ENCODE measurements around the gene RMRP. TPM values are rescaled to one million over a fixed set of nuclear protein-coding genes. Genes with fewer than 3 reads are reported as not detected.

RMRP gene
- polyA plus RNA-seq, 1 of the 3 experiments (the other 2 are of a cell fraction): 64.9 TPM

DNA sequence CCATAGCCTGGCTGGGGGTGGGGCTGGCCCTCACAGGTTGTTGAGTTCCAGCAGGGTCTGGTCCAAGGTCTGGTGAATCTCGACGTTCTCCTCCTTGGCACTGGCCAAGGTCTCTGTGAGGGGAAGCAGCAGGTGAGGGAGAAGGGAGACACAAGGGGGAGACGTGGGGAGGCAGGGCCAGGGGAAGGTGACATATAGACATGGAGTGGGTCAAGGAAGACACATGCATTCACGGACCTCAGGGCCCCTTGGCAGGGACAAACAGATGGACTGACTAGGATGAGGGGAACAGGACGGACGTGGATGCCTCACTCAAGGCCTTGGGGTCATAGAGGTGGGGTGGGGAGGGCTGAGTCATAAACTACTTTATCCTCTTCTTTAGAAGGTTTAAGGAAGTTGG, 24.2 kb upstream of the RMRP start:
- peaks cover 0 to 9% of the 10 kb centered on the region in 2 experiments; a peak in 1 of 4 replicates for H3K4me1 ChIP-seq (ENCODE audit: control insufficient read depth in 1 of 2, insufficient read depth in 2 of 2, low read depth in 1 of 2, low read length in 1 of 2)
- H3K4me2 ChIP-seq: no peak overlapping the region
- H3K27ac ChIP-seq (ENCODE audit: low read depth in 2 of 2, low read length in 1 of 2): no peak overlapping the region
- H3K79me2 ChIP-seq (ENCODE audit: insufficient read depth): peaks cover 14% of the 10 kb centered on the region; the same call in 1 of the 2 replicates
- no peaks in the 10 kb centered on the region for H3K27me3 ChIP-seq (ENCODE audit: insufficient read depth)
- peaks cover 36% of the 10 kb centered on the region for H4K20me1 ChIP-seq (ENCODE audit: insufficient read depth)
- peaks cover 27 to 34% of the 10 kb centered on the region in 2 experiments for H3K36me3 ChIP-seq (replicated peaks in 1 of 2; ENCODE audit: control insufficient read depth in 1 of 2, insufficient read depth in 2 of 2, low read length in 1 of 2)
- no peak overlapping the region for H3K4me3 ChIP-seq (ENCODE audit: low read depth in 2 of 2, low read length in 1 of 2)
- no peaks in the 10 kb centered on the region for H3K9me3 ChIP-seq
- 90% methylated on average over 6 of the region's 6 CpGs for WGBS (ENCODE audit: low lambda C conversion rate)
- ChIA-PET CTCF (interaction anchor here (2.4 kb wide), 1 partner anchor 15 kb away, joined by 20 read pairs; no protein-coding TSS in a partner anchor), POLR2A (no interaction called here)
- no peak overlapping the region for H2AFZ ChIP-seq (ENCODE audit: low read depth)
- H3K9ac ChIP-seq: no peak overlapping the region
- peaks cover 50% of the 10 kb centered on the region for H3F3A ChIP-seq (replicated peaks; ENCODE audit: insufficient read depth)
- TF ChIP-seq TCF12 (IDR thresholded peaks at IDR 0.05) (no peak), FOXJ3 (CRISPR knock-in tag; IDR thresholded peaks at IDR 0.05) (no peak)
- TF ChIP-seq, protein P1, sequence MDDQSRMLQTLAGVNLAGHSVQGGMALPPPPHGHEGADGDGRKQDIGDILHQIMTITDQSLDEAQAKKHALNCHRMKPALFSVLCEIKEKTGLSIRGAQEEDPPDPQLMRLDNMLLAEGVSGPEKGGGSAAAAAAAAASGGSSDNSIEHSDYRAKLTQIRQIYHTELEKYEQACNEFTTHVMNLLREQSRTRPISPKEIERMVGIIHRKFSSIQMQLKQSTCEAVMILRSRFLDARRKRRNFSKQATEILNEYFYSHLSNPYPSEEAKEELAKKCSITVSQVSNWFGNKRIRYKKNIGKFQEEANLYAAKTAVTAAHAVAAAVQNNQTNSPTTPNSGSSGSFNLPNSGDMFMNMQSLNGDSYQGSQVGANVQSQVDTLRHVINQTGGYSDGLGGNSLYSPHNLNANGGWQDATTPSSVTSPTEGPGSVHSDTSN (IDR thresholded peaks at IDR 0.05): no peak
- TF ChIP-seq, protein P2, sequence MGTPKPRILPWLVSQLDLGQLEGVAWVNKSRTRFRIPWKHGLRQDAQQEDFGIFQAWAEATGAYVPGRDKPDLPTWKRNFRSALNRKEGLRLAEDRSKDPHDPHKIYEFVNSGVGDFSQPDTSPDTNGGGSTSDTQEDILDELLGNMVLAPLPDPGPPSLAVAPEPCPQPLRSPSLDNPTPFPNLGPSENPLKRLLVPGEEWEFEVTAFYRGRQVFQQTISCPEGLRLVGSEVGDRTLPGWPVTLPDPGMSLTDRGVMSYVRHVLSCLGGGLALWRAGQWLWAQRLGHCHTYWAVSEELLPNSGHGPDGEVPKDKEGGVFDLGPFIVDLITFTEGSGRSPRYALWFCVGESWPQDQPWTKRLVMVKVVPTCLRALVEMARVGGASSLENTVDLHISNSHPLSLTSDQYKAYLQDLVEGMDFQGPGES (IDR thresholded peaks at IDR 0.05; ENCODE audit: low read depth, low read length): no peak
- DNase-seq: no peak
- no peaks in the 10 kb centered on the region for H3K9me2 ChIP-seq

DNA sequence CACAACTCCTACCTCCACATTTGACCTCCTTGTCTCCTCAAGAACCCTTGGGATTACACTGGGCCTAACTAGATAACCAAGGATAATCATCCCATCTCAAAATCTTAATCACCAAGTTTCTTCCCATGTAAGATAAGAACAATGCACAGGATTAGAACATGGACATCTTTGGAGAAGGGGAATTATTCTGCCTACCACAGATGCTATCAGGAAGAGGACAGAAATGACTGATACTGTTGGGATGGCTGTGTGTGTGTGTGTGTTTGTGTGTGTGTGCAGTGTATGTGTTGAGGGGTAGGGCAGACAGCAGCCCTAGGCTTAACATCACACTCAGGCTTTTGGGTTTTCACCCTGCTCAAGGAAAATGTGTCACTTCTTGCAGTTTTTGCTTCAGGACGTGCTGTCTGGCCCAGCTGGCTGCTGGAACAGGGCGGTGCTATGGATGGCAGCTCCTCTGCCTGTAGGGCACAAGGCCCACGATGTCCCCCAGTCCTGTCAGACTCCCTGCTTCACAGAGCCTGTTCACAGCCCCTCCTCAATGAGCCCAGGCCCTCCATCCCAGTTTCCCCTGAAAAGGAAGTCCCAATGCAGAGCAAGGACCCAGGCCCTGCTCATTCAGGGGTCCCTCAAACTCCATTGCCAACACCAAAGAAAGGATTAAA, 23.7 kb upstream of the RMRP start:
- Histone ChIP-seq H3K4me1 (ENCODE audit: control insufficient read depth in 1 of 2, insufficient read depth in 2 of 2, low read depth in 1 of 2, low read length in 1 of 2) (peaks cover 0 to 4% of the 10 kb centered on the region in 2 experiments; a peak in 1 of 4 replicates), H3F3A (replicated peaks; ENCODE audit: insufficient read depth) (peaks cover 44% of the 10 kb centered on the region), H3K27me3 (ENCODE audit: insufficient read depth) (no peaks in the 10 kb centered on the region), H3K4me3 (ENCODE audit: low read depth in 2 of 2, low read length in 1 of 2) (no peak overlapping the region), H2AFZ (ENCODE audit: low read depth) (no peak overlapping the region), H3K36me3 (replicated peaks in 1 of 2; ENCODE audit: control insufficient read depth in 1 of 2, insufficient read depth in 2 of 2, low read length in 1 of 2) (peaks cover 27 to 31% of the 10 kb centered on the region in 2 experiments), H3K4me2 (no peak overlapping the region), H3K9me3 (no peaks in the 10 kb centered on the region), H3K9me2 (no peaks in the 10 kb centered on the region), H3K9ac (no peak overlapping the region), H3K79me2 (ENCODE audit: insufficient read depth) (peaks cover 9% of the 10 kb centered on the region; the same call in 1 of the 2 replicates), H4K20me1 (ENCODE audit: insufficient read depth) (peaks cover 30% of the 10 kb centered on the region), H3K27ac (ENCODE audit: low read depth in 2 of 2, low read length in 1 of 2) (peak overlapping the region in 1 of 2 experiments; percentile 28; a peak in 1 of 4 replicates)
- WGBS (ENCODE audit: low lambda C conversion rate): 71% methylated on average over 3 of the region's 3 CpGs
- ChIA-PET POLR2A (no interaction called here), CTCF (no interaction called here)
- no peak for DNase-seq
- TF ChIP-seq EZH2phosphoT487 (IDR thresholded peaks at IDR 0.05; ENCODE audit: borderline replicate concordance, low read depth): no peak
- TF ChIP-seq JUND (IDR thresholded peaks at IDR 0.05): no peak
- TF ChIP-seq FOXJ3 (CRISPR knock-in tag; IDR thresholded peaks at IDR 0.05): no peak
- TF ChIP-seq, protein P3, sequence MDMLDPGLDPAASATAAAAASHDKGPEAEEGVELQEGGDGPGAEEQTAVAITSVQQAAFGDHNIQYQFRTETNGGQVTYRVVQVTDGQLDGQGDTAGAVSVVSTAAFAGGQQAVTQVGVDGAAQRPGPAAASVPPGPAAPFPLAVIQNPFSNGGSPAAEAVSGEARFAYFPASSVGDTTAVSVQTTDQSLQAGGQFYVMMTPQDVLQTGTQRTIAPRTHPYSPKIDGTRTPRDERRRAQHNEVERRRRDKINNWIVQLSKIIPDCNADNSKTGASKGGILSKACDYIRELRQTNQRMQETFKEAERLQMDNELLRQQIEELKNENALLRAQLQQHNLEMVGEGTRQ (IDR thresholded peaks at IDR 0.05; ENCODE audit: borderline replicate concordance, low read depth, low read length): no peak
- TF ChIP-seq SIN3A (IDR thresholded peaks at IDR 0.05; ENCODE audit: borderline replicate concordance, low read depth, low read length): no peak
- no peak for TF ChIP-seq RAD21 (IDR thresholded peaks at IDR 0.05; ENCODE audit: low read length)
- TF ChIP-seq, protein P1 (IDR thresholded peaks at IDR 0.05): no peak
- TF ChIP-seq, protein P4, sequence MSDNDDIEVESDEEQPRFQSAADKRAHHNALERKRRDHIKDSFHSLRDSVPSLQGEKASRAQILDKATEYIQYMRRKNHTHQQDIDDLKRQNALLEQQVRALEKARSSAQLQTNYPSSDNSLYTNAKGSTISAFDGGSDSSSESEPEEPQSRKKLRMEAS (IDR thresholded peaks at IDR 0.05; ENCODE audit: low read depth): no peak
- TF ChIP-seq ELF1 (IDR thresholded peaks at IDR 0.05): no peak
